Prostate gland (tissue), 2 donors: ENCODE data around the gene NLRC5. TPM values are rescaled to one million over a fixed set of nuclear protein-coding genes. Genes with fewer than 3 reads are reported as not detected.

Source experiments
- DNase-seq: peaks from one replicate; pipeline ENCODE4 v3.0.0-alpha.2; 2019; ENCODE audit warnings: low spot score
- H3K27ac ChIP-seq, 2 donors: fragments of 200-600 bp; sonication (generic); 2 replicates each; pipeline ENCODE4 v1.5.1; 2017 to 2019
- H3K27me3 ChIP-seq: fragments of 200-600 bp; sonication (generic); replicated peaks from 2 replicates; pipeline ENCODE4 v1.5.1; 2019; ENCODE audit not compliant: insufficient read depth
- H3K36me3 ChIP-seq, 2 donors: fragments of 200-600 bp; sonication (generic); 1 replicate in 1 of 2; 2 replicates in 1 of 2; pipeline versions ENCODE4 v1.5.1 to v1.8.1; 2017 to 2019
- H3K4me1 ChIP-seq: fragments of 200-600 bp; sonication (generic); replicated peaks from 2 replicates; pipeline ENCODE4 v1.5.1; 2019
- H3K4me3 ChIP-seq, 2 donors: fragments of 200-600 bp; sonication (generic); 2 replicates each; pipeline ENCODE4 v1.5.1; 2017 to 2019
- H3K9me3 ChIP-seq: fragments of 200-600 bp; sonication (generic); 2 replicates; pipeline ENCODE4 v1.5.1; 2017
- CTCF ChIP-seq, 4 experiments: fragments of 200-600 bp in 2 of 4; fragments of 450-650 bp in 2 of 4; sonication (generic) in 2 of 4; IDR thresholded peaks; 1 replicate in 3 of 4; 2 replicates in 1 of 4; pipeline ENCODE4 v1.5.1; 2016 to 2019; ENCODE audit warnings: antibody characterized with exemption in 4 of 4, mild to moderate bottlenecking in 2 of 4, moderate library complexity in 2 of 4
- POLR2A ChIP-seq: fragments of 450-650 bp; IDR thresholded peaks from one replicate; pipeline ENCODE4 v1.6.1; 2016; ENCODE audit warnings: antibody characterized with exemption, mild to moderate bottlenecking
- POLR2AphosphoS5 ChIP-seq: sonication (generic); formaldehyde crosslinking; IDR thresholded peaks from one replicate; pipeline ENCODE4 v1.6.1; 2017; ENCODE audit warnings: antibody characterized with exemption
- WGBS: methylation state at CpG from one replicate; pipeline ENCODE4 v1.1.5; 2018; 5-methylcytosine and 5-hydroxymethylcytosine counted together
- intact Hi-C: fragments of 100-400 bp; cut with DNase I; formaldehyde crosslinking; loops from one replicate; pipeline ENCODE4 v1.14.2; 2022
- total RNA-seq, 2 donors: library from RNA; depleted of rRNA; stranded (reverse); fragments of >200 nt; gene quantifications; one replicate each; pipeline ENCODE4 v1.1.0, GENCODE V29; 2016

The NLRC5 gene
- total RNA-seq, 2 donors from 2014 or later = 9.5 to 31.2 TPM

DNA sequence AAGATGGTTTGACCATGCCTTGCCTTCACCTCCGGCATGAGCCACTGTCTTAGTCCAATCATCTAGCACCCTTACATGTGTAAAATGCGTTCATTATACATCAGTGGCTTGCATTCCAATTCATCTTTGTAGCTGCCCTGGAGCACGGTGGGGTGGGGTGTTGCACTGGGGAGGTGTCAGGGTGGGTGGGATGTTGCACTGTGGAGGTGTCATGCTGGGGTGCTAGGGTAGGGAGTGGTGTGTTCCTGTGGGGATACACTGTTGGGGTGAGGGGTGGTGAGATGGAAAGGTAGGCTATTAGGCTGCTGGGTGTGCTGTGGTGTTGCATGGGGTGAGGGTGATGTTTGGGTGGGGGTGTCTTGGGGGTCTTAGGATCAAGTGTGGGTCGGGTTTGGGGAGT lies 47.0 kb downstream of the NLRC5 start:
- intact Hi-C loops = no loop called here
- 84% methylated on average over 4 of the region's 4 CpGs for WGBS
- H3K27me3 ChIP-seq = no peaks in the 10 kb centered on the region

DNA sequence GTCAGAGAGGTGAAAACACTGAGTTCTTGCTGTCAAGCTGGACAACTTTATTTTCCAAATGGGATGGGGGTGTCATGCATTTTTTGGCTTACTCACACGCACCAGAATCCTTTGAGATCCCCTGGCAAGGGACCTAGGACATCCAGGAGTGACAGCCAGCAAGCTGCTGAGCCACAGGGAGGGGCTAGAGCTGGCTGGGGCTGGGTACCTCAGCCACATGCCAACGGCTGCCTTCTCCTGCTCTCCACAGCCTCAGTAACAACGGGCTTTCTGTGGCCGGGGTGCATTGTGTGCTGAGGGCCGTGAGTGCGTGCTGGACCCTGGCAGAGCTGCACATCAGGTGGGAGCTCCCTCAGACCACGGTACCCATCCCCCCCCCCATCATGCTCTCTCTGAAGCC lies 47.6 kb downstream of the NLRC5 start:
- no peak overlapping the region for H3K27ac ChIP-seq
- DNase-seq = no peak
- no peaks in the 10 kb centered on the region for H3K9me3 ChIP-seq
- intact Hi-C loops = no loop called here
- H3K27me3 ChIP-seq = no peaks in the 10 kb centered on the region
- TF ChIP-seq POLR2AphosphoS5 (no peak), CTCF (IDR thresholded peaks at IDR 0.05) (no peak), POLR2A (no peak)
- H3K36me3 ChIP-seq = no peaks in the 10 kb centered on the region
- WGBS = 73% methylated on average over 7 of the region's 7 CpGs
- no peak overlapping the region for H3K4me3 ChIP-seq
- no peaks in the 10 kb centered on the region for H3K4me1 ChIP-seq

More for the DNA sequence above, 47.0 kb downstream of the NLRC5 start:
- no peak for DNase-seq
- Histone ChIP-seq H3K36me3 (no peaks in the 10 kb centered on the region), H3K9me3 (no peaks in the 10 kb centered on the region), H3K4me1 (no peaks in the 10 kb centered on the region), H3K27ac (no peak overlapping the region), H3K4me3 (no peak overlapping the region)
- TF ChIP-seq CTCF (IDR thresholded peaks at IDR 0.05) (no peak), POLR2A (no peak)

- intact Hi-C loops = no loop called here
- DNase-seq = no peak
- no peak overlapping the region for H3K4me3 ChIP-seq
- no peaks in the 10 kb centered on the region for H3K4me1 ChIP-seq
- no peaks in the 10 kb centered on the region for H3K36me3 ChIP-seq
- 95% methylated on average over 2 of the region's 2 CpGs for WGBS
- no peaks in the 10 kb centered on the region for H3K9me3 ChIP-seq
- H3K27ac ChIP-seq = no peak overlapping the region
- TF ChIP-seq POLR2A (no peak), POLR2AphosphoS5 (no peak), CTCF (IDR thresholded peaks at IDR 0.05) (no peak)
- H3K27me3 ChIP-seq = no peaks in the 10 kb centered on the region
Observed at GRCh38 chr16:57038166-57038565, 48.8 kb downstream of the NLRC5 start.

- intact Hi-C loops = no loop called here
- Histone ChIP-seq H3K4me3 (no peak overlapping the region), H3K4me1 (no peaks in the 10 kb centered on the region), H3K27ac (no peak overlapping the region), H3K36me3 (no peaks in the 10 kb centered on the region), H3K9me3 (no peaks in the 10 kb centered on the region), H3K27me3 (no peaks in the 10 kb centered on the region)
- WGBS = 54% methylated on average over 5 of the region's 5 CpGs
- no peak for DNase-seq
- TF ChIP-seq POLR2A (no peak), CTCF (IDR thresholded peaks at IDR 0.05) (no peak), POLR2AphosphoS5 (no peak)
Observed at GRCh38 chr16:57039148-57039812, 49.9 kb downstream of the NLRC5 start.
